ENCODE data around the gene IGF2.

IGF2 gene

DNA sequence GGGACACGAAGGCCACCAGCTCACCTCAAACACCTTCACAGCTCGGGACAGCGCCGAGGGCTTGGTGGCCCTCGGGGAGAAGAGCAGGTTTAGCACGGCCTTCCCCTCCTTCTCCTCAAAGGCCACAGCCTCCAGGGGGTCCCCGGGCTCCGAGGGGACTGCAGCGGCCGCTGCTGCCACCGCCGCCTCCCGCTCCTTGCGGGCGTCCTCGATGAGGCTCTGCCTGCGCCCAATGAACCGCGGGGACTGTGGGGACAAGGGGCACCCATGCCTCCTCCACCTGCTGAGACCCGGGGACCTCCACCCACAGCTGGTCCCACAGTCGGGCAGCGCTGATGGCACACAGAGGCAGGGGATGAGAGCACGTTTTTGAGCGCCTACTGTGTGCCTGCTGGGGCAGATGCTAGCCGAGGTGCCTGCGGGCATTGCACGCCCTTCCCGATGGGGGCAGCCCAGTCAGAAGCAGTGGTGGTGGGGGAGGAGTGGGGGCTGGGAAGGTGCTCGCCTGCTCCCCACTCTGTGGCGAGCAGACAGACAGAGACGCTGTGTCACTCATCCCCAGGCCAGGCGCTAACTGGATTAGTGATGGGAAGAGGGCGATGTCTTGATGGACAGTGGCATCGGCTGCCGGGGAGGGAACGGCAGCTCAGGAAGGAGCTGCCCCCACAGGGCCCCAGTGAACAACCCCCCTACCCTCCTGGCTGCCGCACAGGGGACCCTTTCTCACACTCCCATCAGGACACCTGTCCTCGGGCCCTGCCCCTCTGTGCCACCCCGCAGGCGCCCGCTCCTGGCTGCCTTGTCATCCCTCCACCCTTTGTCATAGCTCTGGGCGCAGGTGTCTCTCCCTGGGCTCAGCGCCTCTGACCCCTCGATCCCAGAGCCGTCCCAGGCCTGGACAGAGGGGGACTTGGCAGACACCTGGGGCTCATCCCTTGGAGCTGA lies 30.7 kb upstream of the IGF2 start:
- no peak for DNase-seq

DNA sequence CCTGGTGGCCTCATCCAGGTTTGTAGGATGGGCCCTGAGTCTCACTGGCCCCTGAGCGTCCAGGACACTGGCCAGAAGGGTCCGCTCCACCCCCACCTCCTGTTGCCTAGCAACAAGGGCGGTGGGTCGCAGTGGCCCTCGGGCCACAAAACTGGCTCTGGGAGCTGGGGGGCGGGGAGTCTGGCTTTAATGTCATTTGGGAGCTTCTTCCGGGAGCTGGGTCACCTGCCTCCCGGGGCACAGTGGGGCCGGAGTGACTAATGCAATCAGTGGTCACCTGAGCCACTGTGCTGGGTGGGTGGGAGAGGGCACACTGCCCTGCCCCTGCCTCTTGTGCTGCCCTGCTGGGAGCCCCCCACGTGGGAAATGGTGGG lies 29.8 kb upstream of the IGF2 start:
- no peak for DNase-seq

DNA sequence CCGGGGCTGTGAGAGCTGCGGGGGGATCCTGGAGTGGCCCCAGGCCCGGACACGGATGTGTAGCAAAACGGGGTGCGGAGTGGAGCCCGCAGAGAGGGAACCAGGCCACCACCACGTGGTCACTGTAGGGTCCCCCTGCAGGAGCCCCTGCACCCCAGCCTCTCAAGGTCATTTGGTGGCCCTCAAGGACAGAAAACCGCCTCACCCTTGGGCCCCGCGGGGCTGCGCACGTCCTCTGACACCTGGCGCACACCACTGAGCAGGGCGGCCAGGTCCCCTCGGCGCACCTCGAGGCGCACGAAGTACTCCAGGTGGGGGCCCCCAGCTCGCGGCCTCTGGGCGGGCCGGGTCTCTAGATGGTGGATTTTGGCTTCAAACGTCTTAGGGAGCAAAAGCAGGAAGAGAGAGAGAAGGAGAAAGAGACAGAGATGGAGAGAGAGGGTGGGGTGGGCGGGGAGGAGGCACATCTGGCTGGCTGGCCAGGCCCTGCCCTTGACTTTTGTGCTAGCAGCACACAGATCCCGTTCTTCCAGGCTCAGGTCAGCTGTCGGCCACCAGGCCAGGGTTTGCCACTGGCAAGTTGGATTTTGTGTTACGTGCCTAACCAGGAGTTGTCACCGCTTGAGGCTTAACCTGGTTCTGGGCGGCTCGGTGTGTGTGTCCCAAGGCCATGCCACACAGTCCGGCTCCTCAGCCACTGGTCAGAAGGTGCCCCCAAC lies 29.3 kb upstream of the IGF2 start:
- no peak for DNase-seq

DNA sequence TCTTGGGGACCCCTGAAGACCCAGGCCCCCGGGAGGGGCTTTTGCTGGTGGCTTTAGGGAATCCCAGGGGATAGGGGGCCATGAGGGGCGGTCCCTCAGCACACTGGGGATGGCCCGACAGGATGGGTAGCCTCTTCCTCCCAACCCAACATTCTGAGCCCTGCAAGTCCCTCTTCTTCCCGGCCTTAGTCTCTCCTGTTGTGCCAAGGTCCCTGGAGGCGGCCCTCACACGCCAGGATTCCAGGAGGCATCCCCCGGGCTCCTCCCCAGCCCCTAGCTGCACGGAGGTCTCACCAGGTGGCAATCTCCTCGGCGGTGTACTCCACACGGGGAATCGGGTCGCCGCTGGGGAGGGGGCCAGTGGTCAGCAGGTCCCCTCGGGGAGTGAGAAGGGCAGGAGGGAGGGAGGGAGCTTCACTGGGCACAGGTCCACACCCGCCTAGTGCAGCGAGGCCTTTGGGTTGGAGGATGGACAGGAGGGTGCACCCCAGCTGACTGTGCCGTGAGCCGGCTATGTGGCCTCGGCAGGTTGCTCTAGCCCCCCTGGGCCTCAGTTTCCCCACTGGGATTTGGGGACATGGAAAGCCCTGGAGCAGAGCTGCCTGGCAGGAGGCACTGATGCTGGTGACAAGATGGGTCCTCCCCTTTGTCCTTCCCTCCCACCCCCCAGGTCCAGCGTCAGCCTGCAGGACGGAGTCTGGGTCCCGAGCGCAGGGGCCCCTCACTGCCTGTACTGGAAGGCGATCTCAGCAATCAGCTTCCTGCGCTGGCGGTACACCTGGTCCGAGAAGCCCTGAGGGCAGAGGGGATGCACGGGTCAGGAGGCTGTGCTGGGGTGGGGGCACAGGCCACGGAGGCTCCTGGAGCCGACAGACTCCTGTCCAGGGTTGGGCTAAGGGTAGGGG lies 28.2 kb upstream of the IGF2 start:
- no peak for DNase-seq

DNA sequence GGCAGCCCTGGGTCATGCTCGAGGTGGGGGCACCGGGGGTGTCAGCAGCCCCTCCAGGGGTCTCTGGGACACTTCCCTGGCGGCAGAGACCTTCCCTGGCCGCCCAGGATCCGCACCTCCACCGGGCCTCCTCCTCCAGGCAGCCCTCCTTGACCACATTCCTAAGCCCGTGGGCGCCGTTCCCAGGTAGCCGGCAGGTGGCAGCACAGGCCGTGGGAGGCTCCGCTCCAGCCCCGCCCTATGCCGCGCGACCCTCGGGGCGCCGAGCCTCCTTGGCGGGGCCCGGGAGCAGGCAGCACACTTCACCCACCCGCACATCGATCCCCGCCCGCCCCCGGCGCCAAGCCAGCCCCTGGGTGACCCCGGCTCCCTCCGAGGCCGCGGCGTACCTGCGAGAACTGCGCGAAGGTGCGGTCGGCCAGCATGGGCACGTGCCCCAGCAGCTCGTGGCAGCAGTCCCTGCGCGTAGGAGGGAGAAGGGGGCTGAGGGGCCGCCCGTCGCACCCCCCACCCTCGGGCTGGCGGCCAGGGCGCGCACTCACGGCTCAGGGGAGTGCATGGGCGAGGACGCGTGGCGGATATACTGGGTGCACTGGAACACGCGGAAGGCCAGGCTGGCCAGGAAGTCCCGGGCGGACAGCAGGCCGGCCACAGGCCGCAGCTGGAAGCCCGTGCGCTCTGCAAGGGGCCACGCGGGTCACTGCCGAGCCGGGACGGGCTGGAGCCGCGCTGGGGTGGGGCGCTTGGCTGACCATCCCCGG lies 27.1 kb upstream of the IGF2 start:
- no peak for DNase-seq

DNA sequence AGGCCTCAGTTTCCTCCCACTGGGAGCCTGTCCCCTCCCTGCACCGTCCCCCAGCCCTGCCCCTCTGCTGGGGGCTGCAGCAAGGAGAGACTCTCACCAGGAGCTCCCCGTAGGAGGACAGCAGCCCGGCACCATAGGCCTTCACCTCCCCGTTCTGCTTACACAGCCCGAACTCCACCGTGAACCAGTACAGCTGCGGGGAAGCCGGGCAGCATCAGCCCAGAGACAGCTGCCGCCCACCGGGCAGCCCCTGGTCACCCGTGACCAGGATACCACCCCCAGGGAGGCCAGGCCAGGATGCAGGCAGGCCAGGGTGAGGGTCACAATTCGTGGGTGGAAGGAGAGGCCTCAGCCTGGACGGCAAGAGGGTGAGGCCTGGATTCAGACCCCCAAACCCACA lies 26.4 kb upstream of the IGF2 start:
- no peak for DNase-seq

DNA sequence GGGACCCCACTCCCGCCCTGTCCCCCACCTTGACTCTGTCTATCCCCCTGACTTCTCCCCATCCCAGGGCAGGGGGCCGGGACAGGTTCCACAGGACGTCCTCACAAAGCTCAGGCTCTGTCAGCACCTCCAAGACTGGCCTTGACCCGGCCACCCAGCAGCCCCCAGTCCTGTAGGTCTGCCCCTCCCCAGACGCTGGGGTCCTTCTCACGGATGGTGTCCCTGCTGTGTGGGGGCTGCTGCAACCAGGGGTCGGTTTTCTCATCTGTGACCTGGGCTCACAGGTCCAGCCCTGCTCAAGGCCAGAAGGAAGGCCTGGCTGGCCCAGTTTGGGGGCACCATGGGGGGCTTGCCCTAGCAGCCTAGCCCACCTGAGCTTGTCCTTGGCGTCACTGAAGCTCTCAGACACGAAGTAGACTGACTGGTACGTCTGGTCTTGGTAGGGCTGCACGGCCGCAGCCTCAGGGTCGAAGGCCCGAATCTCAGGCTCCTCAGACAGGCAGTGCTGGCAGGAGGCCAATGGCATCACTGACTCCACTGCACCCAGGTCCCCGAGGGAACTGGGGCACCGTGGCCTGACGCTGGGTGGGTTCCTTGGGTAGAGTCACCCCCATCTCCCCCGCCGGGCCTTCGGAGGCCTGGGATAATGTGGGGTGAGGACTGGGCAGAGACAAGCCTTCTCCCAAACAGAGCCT lies 25.8 kb upstream of the IGF2 start:
- no peak for DNase-seq

DNA sequence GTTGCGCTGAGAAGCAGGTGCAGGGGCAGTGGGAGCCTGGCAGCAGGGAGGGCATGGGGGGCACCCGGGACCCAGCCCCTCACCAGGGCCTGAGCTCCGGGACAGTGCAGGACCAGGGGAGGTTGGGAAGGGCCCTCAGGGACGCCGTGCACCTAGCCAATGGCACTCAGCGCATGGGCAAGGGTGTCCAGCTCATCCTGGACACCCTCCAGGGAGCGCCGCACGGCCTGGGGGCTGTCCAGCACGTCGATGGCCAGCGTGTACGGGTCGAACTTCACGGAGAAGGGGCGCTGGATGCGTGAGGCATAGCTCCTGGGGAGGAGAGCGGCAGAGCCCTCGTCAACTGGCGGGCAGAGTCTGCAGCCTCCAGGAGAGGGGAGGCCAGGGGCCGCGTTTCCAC lies 24.9 kb upstream of the IGF2 start:
- DNase-seq: no peak

DNA sequence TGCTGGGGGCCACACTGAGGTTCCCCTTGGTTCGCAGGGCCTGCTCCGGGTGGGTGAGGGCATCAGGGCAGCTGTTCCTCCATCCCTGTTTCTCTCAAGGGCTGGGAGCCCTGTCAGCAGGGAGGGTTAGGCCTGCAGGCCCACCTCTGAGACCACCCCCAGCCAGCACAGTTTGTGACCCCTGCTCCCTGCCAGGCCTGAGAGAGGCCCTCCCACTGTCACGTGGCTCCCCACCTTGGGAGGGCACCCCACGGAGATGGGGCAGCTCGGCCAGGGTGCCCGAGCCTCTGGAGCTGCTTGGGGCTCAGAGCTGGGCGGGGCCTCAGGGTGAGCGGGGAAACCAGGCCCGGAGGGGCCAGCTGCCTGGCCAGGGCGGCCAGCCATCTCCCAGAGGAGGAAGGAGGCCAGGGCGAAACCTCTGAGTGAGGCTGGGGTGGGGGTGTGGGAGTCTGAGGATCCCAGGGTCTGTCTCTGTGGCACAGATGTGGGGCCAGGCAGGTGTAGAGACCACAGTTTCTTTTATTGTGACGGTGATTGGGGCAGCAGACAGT lies 24.3 kb upstream of the IGF2 start:
- DNase-seq: no peak

DNA sequence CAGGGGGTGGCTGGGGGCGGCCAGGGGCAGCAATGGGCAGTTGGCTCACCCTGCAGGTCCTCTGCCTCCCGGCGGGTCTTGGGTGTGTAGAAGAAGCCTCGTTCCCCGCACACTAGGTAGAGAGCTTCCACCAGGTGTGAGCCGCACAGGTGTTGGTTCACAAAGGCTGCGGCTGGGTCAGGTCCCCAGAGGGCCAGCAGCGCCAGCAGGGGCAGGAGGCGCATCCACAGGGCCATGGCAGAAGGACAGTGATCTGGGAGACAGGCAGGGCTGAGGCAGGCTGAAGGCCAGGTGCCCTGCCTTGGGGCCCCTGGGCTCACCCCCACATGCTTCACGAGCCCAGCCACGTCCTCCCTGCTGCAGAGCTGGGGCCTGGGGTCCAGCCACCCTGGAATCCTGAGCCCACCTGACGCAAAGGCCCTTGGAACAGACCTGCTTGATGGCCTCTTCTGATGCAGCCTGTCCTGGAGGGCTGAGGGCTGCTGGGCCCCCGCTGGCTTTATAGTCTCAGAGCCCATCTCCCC lies 21.6 kb upstream of the IGF2 start, which contains the start of gene INS:
Gene INS, minus strand, starts transcription at position 474 of the 524 bp plus-strand sequence. Its CDS starts 238 bp downstream, at position 236.
- no peak for DNase-seq

DNA sequence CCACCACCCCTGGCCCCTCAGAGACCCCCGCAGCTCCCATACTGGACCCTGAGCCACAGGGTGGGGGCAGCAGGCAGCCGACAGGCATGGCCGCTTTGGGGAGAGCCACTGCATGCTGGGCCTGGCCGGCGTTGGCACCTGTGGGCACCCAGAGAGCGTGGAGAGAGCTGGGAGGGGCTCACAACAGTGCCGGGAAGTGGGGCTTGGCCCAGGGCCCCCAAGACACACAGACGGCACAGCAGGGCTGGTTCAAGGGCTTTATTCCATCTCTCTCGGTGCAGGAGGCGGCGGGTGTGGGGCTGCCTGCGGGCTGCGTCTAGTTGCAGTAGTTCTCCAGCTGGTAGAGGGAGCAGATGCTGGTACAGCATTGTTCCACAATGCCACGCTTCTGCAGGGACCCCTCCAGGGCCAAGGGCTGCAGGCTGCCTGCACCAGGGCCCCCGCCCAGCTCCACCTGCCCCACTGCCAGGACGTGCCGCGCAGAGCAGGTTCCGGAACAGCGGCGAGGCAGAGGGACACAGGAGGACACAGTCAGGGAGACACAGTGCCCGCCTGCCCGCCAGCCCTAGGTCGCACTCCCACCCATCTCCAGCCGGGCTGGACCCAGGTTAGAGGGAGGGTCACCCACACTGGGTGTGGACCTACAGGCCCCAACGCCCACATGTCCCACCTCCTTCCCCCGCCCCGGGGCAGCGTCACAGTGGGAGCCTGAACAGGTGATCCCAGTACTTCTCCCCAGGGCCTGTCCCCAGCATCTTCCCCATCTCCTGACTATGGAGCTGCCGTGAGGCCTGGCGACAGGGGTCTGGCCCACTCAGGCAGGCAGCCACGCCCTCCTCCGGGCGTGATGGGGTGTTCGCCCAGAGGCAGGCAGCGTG lies 20.6 kb upstream of the IGF2 start:
- no peak for DNase-seq

DNA sequence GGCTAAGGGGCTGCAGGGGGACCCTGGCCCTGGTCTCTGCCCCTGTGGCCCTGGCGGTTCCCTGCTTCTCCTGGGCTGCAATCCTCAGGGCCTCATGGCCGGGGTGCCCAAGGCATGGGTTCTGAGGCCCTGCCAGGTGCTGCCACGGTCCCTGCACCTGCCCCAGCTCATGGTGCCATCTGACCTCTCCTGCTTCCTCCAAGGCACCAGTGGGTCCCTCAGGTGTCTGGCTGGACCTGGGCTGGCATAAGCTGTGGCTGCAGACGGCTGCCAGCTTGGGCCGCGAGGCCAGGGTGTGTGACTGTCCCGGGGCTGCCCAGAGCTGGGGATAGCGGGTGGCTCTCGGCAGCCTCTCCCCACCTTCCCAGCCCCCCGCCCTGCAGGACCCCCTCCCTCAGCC lies 19.8 kb upstream of the IGF2 start:
- DNase-seq: no peak

DNA sequence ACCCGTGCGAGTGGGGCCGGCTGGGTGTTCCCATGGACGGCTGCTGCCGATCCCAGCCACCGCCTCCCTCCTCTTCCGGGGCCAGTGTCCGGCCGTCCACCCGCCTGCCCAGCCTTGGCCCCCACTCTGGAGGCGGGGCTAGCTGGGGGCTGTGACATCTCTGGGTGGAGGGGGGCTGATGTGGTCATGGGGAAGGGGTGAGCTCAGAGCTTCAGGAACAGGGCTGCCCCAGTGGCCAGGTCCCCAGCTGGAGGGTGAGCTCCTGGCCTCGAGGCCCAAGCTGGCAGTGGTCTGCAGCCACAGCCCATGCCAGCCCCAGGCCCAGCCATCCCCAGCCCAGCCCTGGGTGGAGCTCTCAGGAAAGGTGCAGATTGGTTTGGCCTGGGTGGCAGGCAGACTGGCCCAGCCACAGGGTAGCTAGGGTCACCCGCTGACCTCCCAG lies 19.1 kb upstream of the IGF2 start:
- no peak for DNase-seq

DNA sequence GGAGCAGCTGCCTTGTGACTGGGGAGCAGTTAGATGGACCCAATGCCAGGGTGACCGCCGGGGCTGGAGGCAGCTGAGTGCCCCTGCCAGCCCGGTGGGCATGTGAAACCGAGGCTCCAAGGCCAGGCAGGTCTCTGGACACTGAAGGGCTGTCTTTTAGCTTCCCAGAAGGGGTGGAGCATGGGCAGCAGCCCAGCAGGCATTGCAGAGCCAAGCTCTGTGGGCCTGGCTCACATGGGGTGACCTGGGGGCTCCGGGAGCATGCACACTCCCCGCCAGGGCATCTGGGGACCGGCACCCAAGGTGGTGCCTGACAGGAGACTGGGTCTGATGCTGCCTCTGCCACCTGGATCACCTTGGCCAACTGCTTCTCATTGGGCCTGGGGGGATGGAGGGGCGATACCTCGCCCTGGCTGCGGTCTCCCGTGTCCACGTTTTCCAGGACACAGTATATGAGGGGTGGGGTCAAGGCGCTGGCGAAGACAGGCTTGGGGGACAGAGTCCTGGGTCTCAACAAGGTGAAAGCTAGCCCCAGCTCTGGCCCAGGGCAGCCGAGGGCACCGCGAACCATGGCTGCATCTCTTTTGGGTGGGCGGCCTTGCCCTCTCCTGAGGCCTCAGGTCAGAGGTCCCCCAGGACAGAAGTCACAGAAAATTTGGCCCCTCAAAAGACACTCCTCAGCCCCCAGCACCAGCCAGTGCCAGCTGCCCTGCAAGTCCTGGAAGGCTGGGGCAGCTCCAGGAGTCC lies 18.3 kb upstream of the IGF2 start:
- no peak for DNase-seq

DNA sequence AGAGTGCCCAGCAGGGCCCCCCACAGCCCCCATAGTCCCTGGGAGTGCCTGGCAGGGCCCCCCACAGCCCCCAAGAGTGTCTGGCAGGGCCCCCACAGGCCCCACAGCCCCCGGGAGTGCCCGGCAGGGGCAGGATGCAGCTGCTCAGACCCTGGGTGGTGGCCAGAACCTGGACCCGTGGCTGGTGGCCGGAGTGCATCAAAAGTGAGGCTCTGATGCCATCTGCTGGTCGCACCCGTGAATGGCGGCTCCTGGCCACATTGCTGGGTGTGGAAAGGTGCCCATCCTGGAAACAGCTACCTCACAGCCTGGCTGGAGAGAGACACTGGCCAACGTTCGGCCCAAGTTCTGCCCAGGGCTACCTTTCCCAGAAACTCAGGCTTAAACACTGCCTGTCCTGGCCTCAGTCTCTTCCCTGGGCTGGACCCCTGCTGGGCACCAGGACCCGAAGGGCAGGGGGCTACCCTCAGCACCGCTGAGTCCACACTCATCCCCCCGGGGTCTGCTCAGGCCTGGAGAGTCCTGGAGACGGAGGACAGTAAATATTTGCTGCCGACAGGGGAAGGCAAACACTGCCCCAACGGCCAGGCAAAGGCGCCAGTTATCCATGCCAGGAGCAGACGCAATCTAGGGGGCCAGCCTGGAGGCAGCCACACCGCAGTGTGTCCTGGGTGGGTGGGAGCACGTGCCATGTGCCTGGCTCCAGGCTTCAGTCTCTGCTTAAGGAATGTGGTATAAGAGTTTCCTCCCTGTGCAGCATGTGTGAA lies 17.4 kb upstream of the IGF2 start:
- DNase-seq: peak; percentile 2

DNA sequence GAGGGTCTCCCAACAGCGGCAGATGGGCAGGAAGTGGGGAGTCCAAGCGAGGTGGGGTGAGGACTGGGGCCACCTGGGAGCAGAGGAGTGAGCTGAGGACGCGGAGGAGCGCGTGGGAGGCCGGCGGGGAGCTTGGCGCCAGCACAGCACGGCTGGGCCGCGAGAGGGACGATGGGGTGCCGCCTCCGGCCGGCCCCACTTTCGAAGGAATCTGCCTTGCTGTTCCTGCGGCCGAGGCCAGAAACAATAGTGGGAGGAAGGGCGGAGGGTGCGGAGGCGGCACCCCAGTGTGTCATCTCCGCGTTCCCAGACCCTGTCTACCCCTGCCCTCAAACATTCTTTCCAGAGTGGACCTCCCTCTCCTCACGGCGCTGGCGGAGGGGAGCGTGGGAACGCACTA lies 16.3 kb upstream of the IGF2 start:
- DNase-seq: no peak

DNA sequence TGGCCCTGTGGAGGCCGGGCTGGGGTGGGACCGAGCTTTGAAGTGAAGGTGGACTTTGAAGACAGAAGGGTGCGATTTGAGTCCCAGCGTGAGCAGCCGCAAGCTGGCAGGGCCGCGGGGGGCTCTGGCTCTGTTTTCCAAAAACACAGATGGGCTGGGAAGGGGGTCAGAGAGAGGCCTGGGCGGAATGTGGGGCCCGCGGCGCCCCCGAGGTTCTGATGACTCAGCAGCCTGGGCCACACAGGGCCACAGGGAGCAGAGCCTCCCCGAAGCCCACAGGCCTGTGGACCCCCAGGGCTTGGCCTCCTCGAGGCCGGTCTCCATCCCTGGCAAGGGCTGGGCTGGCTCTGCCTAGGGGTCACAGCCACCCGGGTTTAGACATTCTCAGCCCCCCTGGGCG lies 15.7 kb upstream of the IGF2 start:
- no peak for DNase-seq

DNA sequence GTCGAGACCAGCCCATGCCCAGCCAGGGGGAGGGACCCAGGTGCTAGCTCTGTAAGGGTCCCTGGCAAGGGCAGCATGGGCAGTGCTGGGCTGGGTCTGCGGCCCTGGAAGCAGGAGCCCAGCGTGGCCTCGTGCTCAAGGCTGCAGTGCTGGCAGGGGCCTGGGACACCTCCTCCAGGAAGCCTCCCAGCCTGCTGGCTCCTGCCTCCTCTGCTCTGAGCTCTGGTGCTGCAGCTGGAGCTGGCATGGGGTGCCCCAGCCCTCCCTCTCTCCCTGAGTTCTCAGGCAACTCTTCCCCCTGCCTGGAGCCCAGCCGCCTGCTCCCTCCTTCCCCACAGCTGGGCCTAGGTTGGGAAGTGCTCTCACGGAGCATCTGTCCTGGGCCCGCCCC lies 15.0 kb upstream of the IGF2 start:
- DNase-seq: no peak

Measured in DMS79 treated with DMSO at 0.1 percent for 48 hours (cell line).